ENCODE results near the gene C22orf39. TPM values are rescaled to one million over a fixed set of nuclear protein-coding genes. Genes with fewer than 3 reads are reported as not detected.

Gene C22orf39
- polyA plus RNA-seq, 2 of the 4 experiments (the other 2 are of a cell fraction), result 19.4 to 19.5 TPM

GRCh38 chr22:19494001-19494560 is 46.6 kb upstream of the C22orf39 start:
- Histone ChIP-seq H3K9me3 (no peaks in the 10 kb centered on the region), H3K27ac (no peak overlapping the region), H3K4me2 (no peak overlapping the region), H3K4me3 (no peak overlapping the region), H3K4me1 (0 out of 3 replicates have a peak, but pooled peaks cover under 1% of the 10 kb centered on the region)
- ChIA-PET POLR2A (no interaction called here), CTCF (interaction anchor here (1.7 to 2.8 kb wide), 2 partner anchors 58 to 136 kb away, joined by 3 to 11 read pairs; no protein-coding TSS in a partner anchor)
- FAIRE-seq (no peak), DNase-seq (ENCODE audit: low read depth in 1 of 2, low spot score in 1 of 2) (no peak), ATAC-seq (no peak)
- WGBS (ENCODE audit: missing lambda C conversion rate), result 90% methylated on average over 7 of the region's 8 CpGs
- no peak for TF ChIP-seq EP300 (IDR thresholded peaks at IDR 0.05)

- TF ChIP-seq CBX8 (IDR thresholded peaks at IDR 0.05), result no peak
- no peak for TF ChIP-seq PBX3 (IDR thresholded peaks at IDR 0.05)
- TF ChIP-seq MAZ (IDR thresholded peaks at IDR 0.05; ENCODE audit: borderline replicate concordance, low read depth, low read length), result no peak
- TF ChIP-seq NFE2L2 (conservative IDR thresholded peaks at IDR 0.05; ENCODE audit: low read length), result no peak
- no peak for TF ChIP-seq JUNB (IDR thresholded peaks at IDR 0.05)
- TF ChIP-seq CBX2 (IDR thresholded peaks at IDR 0.05; ENCODE audit: borderline replicate concordance, low read depth), result no peak
- no peak for TF ChIP-seq FOSB (CRISPR knock-in tag; IDR thresholded peaks at IDR 0.05)
- TF ChIP-seq REST (IDR thresholded peaks at IDR 0.05), result no peak
- TF ChIP-seq HOXB5 (CRISPR knock-in tag; IDR thresholded peaks at IDR 0.05), result no peak
- no peak for TF ChIP-seq HEYL (CRISPR knock-in tag; IDR thresholded peaks at IDR 0.05)
- TF ChIP-seq ELK1 (IDR thresholded peaks at IDR 0.05; ENCODE audit: low read depth, low read length), result no peak
- TF ChIP-seq FOXS1 (CRISPR knock-in tag; IDR thresholded peaks at IDR 0.05), result no peak
- TF ChIP-seq KDM1A (IDR thresholded peaks at IDR 0.05; ENCODE audit: low read depth), result no peak
- TF ChIP-seq JUN (IDR thresholded peaks at IDR 0.05), result no peak
- no peak for FAIRE-seq
Observed at GRCh38 chr22:19492504-19493174, 45.1 kb upstream of the C22orf39 start.

GRCh38 chr22:19490628-19491230 is 43.2 kb upstream of the C22orf39 start:
- Histone ChIP-seq H3K9me3 (no peaks in the 10 kb centered on the region), H3K27ac (no peak overlapping the region), H3K4me1 (0 out of 3 replicates have a peak, but pooled peaks cover 3% of the 10 kb centered on the region), H3K4me2 (no peak overlapping the region), H3K4me3 (no peak overlapping the region)
- no peak for TF ChIP-seq CHD4 (IDR thresholded peaks at IDR 0.05; ENCODE audit: borderline replicate concordance)
- TF ChIP-seq ZFP36 (IDR thresholded peaks at IDR 0.05; ENCODE audit: borderline replicate concordance, partially characterized antibody), result no peak
- TF ChIP-seq FOXS1 (CRISPR knock-in tag; IDR thresholded peaks at IDR 0.05), result no peak
- TF ChIP-seq NFE2L2 (conservative IDR thresholded peaks at IDR 0.05; ENCODE audit: low read length), result no peak
- TF ChIP-seq MAZ (IDR thresholded peaks at IDR 0.05; ENCODE audit: borderline replicate concordance, low read depth, low read length), result no peak
- no peak for TF ChIP-seq RARB (CRISPR knock-in tag; IDR thresholded peaks at IDR 0.05)
- TF ChIP-seq EHMT2 (IDR thresholded peaks at IDR 0.05; ENCODE audit: low read depth), result no peak
- no peak for TF ChIP-seq JUN (IDR thresholded peaks at IDR 0.05)
- TF ChIP-seq SREBF2 (IDR thresholded peaks at IDR 0.05), result no peak
- TF ChIP-seq HDAC2 (IDR thresholded peaks at IDR 0.05), result no peak
- FAIRE-seq, result no peak
- CTCF ChIA-PET, result interaction anchor here (1.0 to 2.1 kb wide), 2 partner anchors 139 kb away, joined by 3 to 6 read pairs; no protein-coding TSS in a partner anchor
- POLR2A ChIA-PET, result no interaction called here
- WGBS (ENCODE audit: missing lambda C conversion rate), result 94% methylated on average over 5 of the region's 5 CpGs
- no peak for DNase-seq (ENCODE audit: low read depth in 1 of 2, low spot score in 1 of 2)
- ATAC-seq, result no peak

More at GRCh38 chr22:19492504-19493174, 45.1 kb upstream of the C22orf39 start:
- Histone ChIP-seq H3K27ac (no peak overlapping the region), H3K4me3 (no peak overlapping the region), H3K9me3 (no peaks in the 10 kb centered on the region), H3K4me2 (no peak overlapping the region), H3K4me1 (0 out of 3 replicates have a peak, but pooled peaks cover 3% of the 10 kb centered on the region)
- DNase-seq (ENCODE audit: low read depth in 1 of 2, low spot score in 1 of 2), result no peak
- ChIA-PET POLR2A (no interaction called here), CTCF (interaction anchor here (2.8 kb wide), 1 partner anchor 137 kb away, joined by 11 read pairs; no protein-coding TSS in a partner anchor)
- WGBS (ENCODE audit: missing lambda C conversion rate), result 91% methylated on average over 6 of the region's 6 CpGs
- ATAC-seq, result no peak
